Hepatocyte (in vitro differentiated cells): ENCODE data around the gene PMM1.

ENCODE experiments used
- EZH2phosphoT487 ChIP-seq: fragments of 200-600 bp; sonication (generic); IDR thresholded peaks from one replicate; pipeline ENCODE4 v1.6.1; 2018; ENCODE audit warnings: antibody characterized with exemption, mild to moderate bottlenecking, low read depth, moderate library complexity; ENCODE audit not compliant: unreplicated experiment, severe bottlenecking
- TF ChIP-seq, protein P1 (sequence below): fragments of 200-600 bp; sonication (generic); IDR thresholded peaks from 2 replicates; pipeline ENCODE4 v1.5.1; 2016; ENCODE audit warnings: antibody characterized with exemption, mild to moderate bottlenecking; ENCODE audit not compliant: poor library complexity

DNA sequence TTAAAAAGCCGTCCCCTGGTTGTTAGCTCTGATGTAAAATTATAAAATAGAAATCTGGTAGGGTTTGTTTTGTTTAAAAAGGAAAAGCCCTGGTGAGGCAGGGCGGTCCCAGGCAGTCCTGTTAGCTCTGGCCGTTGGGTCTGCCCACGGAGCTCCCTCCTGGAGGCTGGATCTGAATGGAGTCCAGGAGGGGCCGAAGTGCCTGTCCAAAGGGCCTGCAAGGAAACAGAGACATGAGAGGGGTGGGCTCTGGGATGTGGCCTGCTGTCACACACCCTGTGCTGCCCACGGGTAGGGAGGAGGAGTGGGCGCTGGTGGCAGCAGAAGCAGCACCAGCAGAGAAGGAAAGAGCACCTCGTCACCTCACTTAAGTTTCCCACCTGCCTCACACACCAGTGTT, 11.3 kb upstream of the PMM1 start:
- TF ChIP-seq, protein P1, sequence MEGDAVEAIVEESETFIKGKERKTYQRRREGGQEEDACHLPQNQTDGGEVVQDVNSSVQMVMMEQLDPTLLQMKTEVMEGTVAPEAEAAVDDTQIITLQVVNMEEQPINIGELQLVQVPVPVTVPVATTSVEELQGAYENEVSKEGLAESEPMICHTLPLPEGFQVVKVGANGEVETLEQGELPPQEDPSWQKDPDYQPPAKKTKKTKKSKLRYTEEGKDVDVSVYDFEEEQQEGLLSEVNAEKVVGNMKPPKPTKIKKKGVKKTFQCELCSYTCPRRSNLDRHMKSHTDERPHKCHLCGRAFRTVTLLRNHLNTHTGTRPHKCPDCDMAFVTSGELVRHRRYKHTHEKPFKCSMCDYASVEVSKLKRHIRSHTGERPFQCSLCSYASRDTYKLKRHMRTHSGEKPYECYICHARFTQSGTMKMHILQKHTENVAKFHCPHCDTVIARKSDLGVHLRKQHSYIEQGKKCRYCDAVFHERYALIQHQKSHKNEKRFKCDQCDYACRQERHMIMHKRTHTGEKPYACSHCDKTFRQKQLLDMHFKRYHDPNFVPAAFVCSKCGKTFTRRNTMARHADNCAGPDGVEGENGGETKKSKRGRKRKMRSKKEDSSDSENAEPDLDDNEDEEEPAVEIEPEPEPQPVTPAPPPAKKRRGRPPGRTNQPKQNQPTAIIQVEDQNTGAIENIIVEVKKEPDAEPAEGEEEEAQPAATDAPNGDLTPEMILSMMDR = no peak
- TF ChIP-seq EZH2phosphoT487 = no peak
